Dendritic cell treated with granulocyte-macrophage colony-stimulating factor and Interleukin-4, amounts not matched to agents 40 ng/mL and 50 ng/mL, for 4 days (primary cell): ENCODE measurements around the gene APBA2.

Source experiments
- H3K27ac Mint-ChIP-seq: one replicate; pipeline ENCODE4 v1.8.0; 2022; ENCODE audit warnings: mild to moderate bottlenecking, mixed read lengths
- H3K27me3 Mint-ChIP-seq: one replicate; pipeline ENCODE4 v1.8.0; 2022; ENCODE audit warnings: mild to moderate bottlenecking, mixed read lengths
- H3K36me3 Mint-ChIP-seq: one replicate; pipeline ENCODE4 v1.8.0; 2022; ENCODE audit warnings: low read depth, mixed read lengths
- H3K4me1 Mint-ChIP-seq: one replicate; pipeline ENCODE4 v1.8.0; 2022; ENCODE audit warnings: low read depth, mixed read lengths
- H3K4me3 Mint-ChIP-seq: one replicate; pipeline ENCODE4 v1.8.0; 2022; ENCODE audit warnings: mild to moderate bottlenecking, moderate library complexity, mixed read lengths
- H3K9me3 Mint-ChIP-seq: one replicate; pipeline ENCODE4 v1.8.0; 2022; ENCODE audit warnings: mixed read lengths
- intact Hi-C: fragments of 100-400 bp; cut with micrococcal nuclease; formaldehyde crosslinking; loops from one replicate; pipeline ENCODE4 v1.15.0; 2022

Gene APBA2

GRCh38 chr15:28936081-28936480, 50.3 kb downstream of the APBA2 start:
- H3K9me3 Mint-ChIP-seq, result no peaks in the 10 kb centered on the region
- no peak overlapping the region for H3K4me3 Mint-ChIP-seq
- H3K27ac Mint-ChIP-seq, result no peak overlapping the region
- H3K36me3 Mint-ChIP-seq, result no peaks in the 10 kb centered on the region
- H3K4me1 Mint-ChIP-seq, result no peaks in the 10 kb centered on the region
- intact Hi-C loops, result no loop called here
- H3K27me3 Mint-ChIP-seq, result peaks cover 32% of the 10 kb centered on the region

GRCh38 chr15:28936481-28936881, 50.7 kb downstream of the APBA2 start:
- Mint-ChIP-seq H3K4me3 (no peak overlapping the region), H3K27ac (no peak overlapping the region), H3K9me3 (no peaks in the 10 kb centered on the region), H3K36me3 (no peaks in the 10 kb centered on the region), H3K27me3 (peaks cover 35% of the 10 kb centered on the region), H3K4me1 (no peaks in the 10 kb centered on the region)
- intact Hi-C loops, result no loop called here

DNA sequence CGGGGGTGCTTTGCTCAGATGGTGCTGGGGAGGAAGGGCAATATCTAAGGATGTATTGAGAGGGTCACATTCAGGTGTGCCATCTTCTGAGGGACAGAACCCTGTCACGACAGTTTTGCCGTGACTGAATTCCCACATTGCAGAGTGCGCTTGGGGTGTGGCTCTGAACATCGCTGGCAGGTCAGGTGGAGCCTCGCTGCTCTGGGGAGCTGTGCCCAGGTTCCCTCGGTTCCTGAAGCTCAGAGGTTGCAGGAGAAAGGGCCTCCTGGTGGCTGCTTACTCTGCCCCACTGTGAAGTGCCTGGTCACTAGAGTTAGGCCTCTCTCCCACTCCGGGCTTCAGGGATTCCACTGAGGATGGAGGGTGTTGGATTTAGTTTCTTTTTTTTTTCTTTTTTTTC, 51.5 kb downstream of the APBA2 start:
- Mint-ChIP-seq H3K27ac (no peak overlapping the region), H3K4me1 (no peaks in the 10 kb centered on the region), H3K27me3 (peaks cover 34% of the 10 kb centered on the region), H3K4me3 (no peak overlapping the region), H3K36me3 (no peaks in the 10 kb centered on the region), H3K9me3 (no peaks in the 10 kb centered on the region)
- intact Hi-C loops, result no loop called here

DNA sequence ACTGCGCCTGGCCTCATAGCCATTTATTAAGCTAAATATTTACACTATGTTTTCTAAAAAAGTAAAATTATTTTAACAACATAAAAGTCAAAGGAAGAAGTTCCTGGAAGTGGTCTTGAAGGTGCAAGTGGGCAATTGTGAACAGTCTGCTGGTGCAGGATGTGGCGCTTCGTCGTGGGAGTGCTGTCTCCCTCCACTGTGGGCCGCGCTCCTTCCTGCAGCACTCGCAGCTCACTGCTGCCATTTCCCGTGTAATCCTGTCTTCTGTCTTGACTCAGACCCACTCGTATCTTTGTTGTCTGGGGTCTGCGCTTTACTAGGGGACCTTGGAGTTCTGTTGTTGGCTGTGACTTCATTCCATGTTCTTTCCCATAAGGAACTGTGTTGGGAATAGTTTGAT, 56.3 kb downstream of the APBA2 start:
- H3K4me1 Mint-ChIP-seq, result no peaks in the 10 kb centered on the region

GRCh38 chr15:28942571-28942970, 56.8 kb downstream of the APBA2 start:
- no peak overlapping the region for H3K27ac Mint-ChIP-seq
- no peak overlapping the region for H3K4me3 Mint-ChIP-seq
- no peaks in the 10 kb centered on the region for H3K36me3 Mint-ChIP-seq
- no peaks in the 10 kb centered on the region for H3K4me1 Mint-ChIP-seq
- intact Hi-C loops, result no loop called here
- H3K27me3 Mint-ChIP-seq, result peaks cover 16% of the 10 kb centered on the region
- no peaks in the 10 kb centered on the region for H3K9me3 Mint-ChIP-seq

More for the DNA sequence above, 56.3 kb downstream of the APBA2 start:
- Mint-ChIP-seq H3K9me3 (no peaks in the 10 kb centered on the region), H3K27me3 (peaks cover 16% of the 10 kb centered on the region), H3K36me3 (no peaks in the 10 kb centered on the region), H3K27ac (no peak overlapping the region), H3K4me3 (no peak overlapping the region)
- intact Hi-C loops, result no loop called here

GRCh38 chr15:28943146-28943545, 57.4 kb downstream of the APBA2 start:
- intact Hi-C loops, result no loop called here
- Mint-ChIP-seq H3K27me3 (peaks cover 19% of the 10 kb centered on the region), H3K4me3 (no peak overlapping the region), H3K9me3 (no peaks in the 10 kb centered on the region), H3K4me1 (no peaks in the 10 kb centered on the region), H3K36me3 (no peaks in the 10 kb centered on the region), H3K27ac (no peak overlapping the region)

GRCh38 chr15:28943611-28944230, 57.9 kb downstream of the APBA2 start:
- H3K9me3 Mint-ChIP-seq, result no peaks in the 10 kb centered on the region
- intact Hi-C loops, result no loop called here
- no peaks in the 10 kb centered on the region for H3K4me1 Mint-ChIP-seq
- H3K36me3 Mint-ChIP-seq, result no peaks in the 10 kb centered on the region
- no peak overlapping the region for H3K27ac Mint-ChIP-seq
- no peak overlapping the region for H3K4me3 Mint-ChIP-seq
- peaks cover 23% of the 10 kb centered on the region for H3K27me3 Mint-ChIP-seq

- Mint-ChIP-seq H3K4me3 (no peak overlapping the region), H3K4me1 (no peaks in the 10 kb centered on the region), H3K27ac (no peak overlapping the region), H3K27me3 (peaks cover 29% of the 10 kb centered on the region), H3K36me3 (no peaks in the 10 kb centered on the region), H3K9me3 (no peaks in the 10 kb centered on the region)
- intact Hi-C loops, result no loop called here
These were observed 58.5 kb downstream of the APBA2 start for GRCh38 chr15:28944286-28944685.

DNA sequence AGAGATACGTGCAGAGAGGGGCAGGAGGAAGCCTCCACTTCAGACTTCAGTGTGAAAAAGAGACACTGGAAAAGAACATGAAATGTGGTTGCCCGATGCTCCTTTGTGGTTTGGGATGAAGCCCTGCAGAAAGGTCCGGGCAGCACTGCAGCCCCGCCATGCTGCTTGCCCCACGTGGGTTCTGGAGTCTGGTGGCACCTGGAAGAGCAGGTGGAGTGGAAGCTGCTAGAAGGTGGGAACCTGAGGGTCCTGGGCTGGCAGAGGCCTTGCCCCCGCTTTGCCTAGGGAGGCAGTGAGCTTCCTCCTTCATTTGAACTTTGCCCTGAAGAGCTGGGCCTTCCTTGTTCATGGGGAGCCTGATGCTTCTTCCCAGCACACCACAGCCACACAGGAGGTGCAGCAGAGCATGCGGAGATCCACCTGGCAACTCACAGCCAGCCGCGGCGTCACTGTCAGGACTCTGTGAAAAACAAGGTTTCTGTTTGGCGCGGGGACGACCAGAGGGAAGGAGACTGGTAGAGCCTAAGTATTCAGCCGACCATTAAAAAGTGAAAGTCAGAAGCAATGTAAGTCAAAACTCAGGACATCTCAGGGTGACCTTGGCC, 59.0 kb downstream of the APBA2 start:
- Mint-ChIP-seq H3K9me3 (no peaks in the 10 kb centered on the region), H3K27ac (no peak overlapping the region), H3K4me1 (no peaks in the 10 kb centered on the region), H3K36me3 (no peaks in the 10 kb centered on the region), H3K4me3 (no peak overlapping the region), H3K27me3 (peaks cover 27% of the 10 kb centered on the region)
- intact Hi-C loops, result no loop called here

DNA sequence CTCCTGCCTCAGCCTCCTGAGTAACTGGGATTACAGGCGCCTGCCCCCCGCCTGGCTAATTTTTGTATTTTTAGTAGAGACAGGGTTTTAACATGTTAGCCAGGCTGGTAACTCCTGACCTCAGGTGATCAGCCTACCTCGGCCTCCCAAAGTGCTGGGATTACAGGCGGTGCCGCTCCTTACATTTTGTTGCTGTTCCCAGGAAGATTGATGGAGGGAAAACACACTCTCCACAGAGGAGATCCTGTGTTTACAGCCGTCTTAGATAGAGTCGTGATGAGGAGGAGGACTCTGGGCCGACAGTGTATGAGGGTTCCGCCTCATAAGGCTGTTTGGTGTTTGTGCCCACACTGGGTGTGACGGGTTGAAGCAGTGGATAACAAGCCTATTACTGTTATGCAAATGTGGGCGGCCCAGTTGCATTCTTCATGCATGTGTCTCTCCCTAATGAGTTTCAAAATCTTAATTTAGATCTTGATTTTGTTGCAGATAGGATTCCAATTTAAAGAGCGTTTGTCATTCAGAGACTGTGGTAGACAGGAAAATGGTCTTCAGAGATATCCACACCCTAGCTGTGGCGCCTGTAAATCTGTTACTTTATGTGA, 60.0 kb downstream of the APBA2 start:
- H3K4me3 Mint-ChIP-seq, result no peak overlapping the region
- no peaks in the 10 kb centered on the region for H3K4me1 Mint-ChIP-seq
- no peaks in the 10 kb centered on the region for H3K9me3 Mint-ChIP-seq
- no peaks in the 10 kb centered on the region for H3K36me3 Mint-ChIP-seq
- no peak overlapping the region for H3K27ac Mint-ChIP-seq
- intact Hi-C loops, result no loop called here
- peaks cover 29% of the 10 kb centered on the region for H3K27me3 Mint-ChIP-seq

DNA sequence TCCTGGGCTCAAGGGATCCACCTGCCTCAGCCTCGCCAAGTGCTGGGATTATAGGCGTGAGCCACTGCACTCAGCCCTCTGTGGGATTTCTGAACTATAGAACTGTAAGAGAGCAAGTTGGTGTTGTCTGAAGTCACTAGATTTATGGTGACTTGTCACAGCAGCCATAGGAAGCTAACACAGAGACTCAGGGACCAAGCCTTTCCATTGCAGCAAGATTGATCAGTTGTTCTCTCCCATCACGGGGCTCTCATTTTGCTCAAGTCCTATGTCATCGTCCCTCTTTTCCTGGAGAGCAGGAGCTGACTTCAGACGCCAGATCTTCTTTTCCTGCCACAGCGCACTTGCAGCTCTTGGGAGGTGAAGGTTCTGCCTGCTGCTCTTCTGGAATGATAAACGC, 61.0 kb downstream of the APBA2 start:
- Mint-ChIP-seq H3K9me3 (no peaks in the 10 kb centered on the region), H3K27ac (no peak overlapping the region), H3K27me3 (peaks cover 25% of the 10 kb centered on the region), H3K4me1 (no peaks in the 10 kb centered on the region), H3K4me3 (no peak overlapping the region), H3K36me3 (no peaks in the 10 kb centered on the region)
- intact Hi-C loops, result no loop called here

DNA sequence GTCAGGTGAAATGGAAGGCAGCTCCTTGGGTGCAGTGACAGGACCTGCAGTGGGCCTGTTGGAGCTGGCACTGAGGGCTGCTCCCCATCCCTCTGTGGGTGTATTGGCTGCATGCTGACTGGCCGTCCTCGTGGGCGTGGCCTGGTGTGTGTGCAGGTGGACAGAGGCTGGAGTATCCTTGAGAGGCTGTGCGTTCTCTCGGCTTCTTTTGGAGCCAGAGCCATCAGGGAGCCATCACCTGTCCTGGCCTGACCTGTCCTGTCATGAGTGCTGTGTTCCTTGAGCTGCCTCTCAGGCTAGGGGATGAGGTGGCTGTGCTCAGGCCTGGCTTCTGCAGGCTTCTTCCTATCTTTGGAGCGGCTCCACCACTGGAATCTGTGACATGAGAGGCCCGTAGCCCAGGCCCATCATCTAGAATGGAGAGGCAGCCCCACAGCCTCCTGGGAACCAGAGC, 61.5 kb downstream of the APBA2 start:
- Mint-ChIP-seq H3K4me1 (no peaks in the 10 kb centered on the region), H3K9me3 (no peaks in the 10 kb centered on the region), H3K4me3 (no peak overlapping the region), H3K36me3 (no peaks in the 10 kb centered on the region), H3K27ac (no peak overlapping the region), H3K27me3 (peaks cover 24% of the 10 kb centered on the region)
- intact Hi-C loops, result no loop called here

GRCh38 chr15:28948036-28948435, 62.3 kb downstream of the APBA2 start:
- Mint-ChIP-seq H3K27ac (no peak overlapping the region), H3K4me1 (no peaks in the 10 kb centered on the region), H3K36me3 (no peaks in the 10 kb centered on the region), H3K27me3 (peaks cover 24% of the 10 kb centered on the region), H3K9me3 (no peaks in the 10 kb centered on the region), H3K4me3 (no peak overlapping the region)
- intact Hi-C loops, result no loop called here

- no peaks in the 10 kb centered on the region for H3K9me3 Mint-ChIP-seq
- H3K36me3 Mint-ChIP-seq, result no peaks in the 10 kb centered on the region
- intact Hi-C loops, result no loop called here
- H3K4me3 Mint-ChIP-seq, result no peak overlapping the region
- H3K4me1 Mint-ChIP-seq, result no peaks in the 10 kb centered on the region
- peaks cover 32% of the 10 kb centered on the region for H3K27me3 Mint-ChIP-seq
- no peak overlapping the region for H3K27ac Mint-ChIP-seq
These were observed 65.1 kb downstream of the APBA2 start for GRCh38 chr15:28950916-28951315.
